Measurements from ENCODE around the gene MAGI2.
A peak's percentile ranks its signal among the peaks of the same experiment; 100 is the strongest.

The MAGI2 gene

GRCh38 chr7:78299088-78299487 is 1154.4 kb downstream of the MAGI2 start:
- TF ChIP-seq ZNF565 (CRISPR knock-in tag; conservative IDR thresholded peaks at IDR 0.05; ENCODE audit: low read depth) (no peak), OSR1 (CRISPR knock-in tag; IDR thresholded peaks at IDR 0.05) (no peak), CREB5 (CRISPR knock-in tag; IDR thresholded peaks at IDR 0.05; ENCODE audit: low read depth) (no peak), CSDC2 (CRISPR knock-in tag; IDR thresholded peaks at IDR 0.05) (no peak), BACH2 (CRISPR knock-in tag; IDR thresholded peaks at IDR 0.05; ENCODE audit: borderline replicate concordance) (no peak), ARNTL (CRISPR knock-in tag; IDR thresholded peaks at IDR 0.05; ENCODE audit: borderline replicate concordance, low read depth) (no peak), ZNF8 (CRISPR knock-in tag; IDR thresholded peaks at IDR 0.05) (no peak), ISL1 (CRISPR knock-in tag; IDR thresholded peaks at IDR 0.05) (no peak; the same call in 1 of the 2 replicates), TOX (CRISPR knock-in tag; IDR thresholded peaks at IDR 0.05; ENCODE audit: borderline replicate concordance) (no peak), TCF4 (CRISPR knock-in tag; IDR thresholded peaks at IDR 0.05; ENCODE audit: borderline replicate concordance) (no peak), ZNF70 (CRISPR knock-in tag; IDR thresholded peaks at IDR 0.05) (no peak), PPARA (CRISPR knock-in tag; IDR thresholded peaks at IDR 0.05; ENCODE audit: borderline replicate concordance) (no peak)
- TF ChIP-seq, protein P1, sequence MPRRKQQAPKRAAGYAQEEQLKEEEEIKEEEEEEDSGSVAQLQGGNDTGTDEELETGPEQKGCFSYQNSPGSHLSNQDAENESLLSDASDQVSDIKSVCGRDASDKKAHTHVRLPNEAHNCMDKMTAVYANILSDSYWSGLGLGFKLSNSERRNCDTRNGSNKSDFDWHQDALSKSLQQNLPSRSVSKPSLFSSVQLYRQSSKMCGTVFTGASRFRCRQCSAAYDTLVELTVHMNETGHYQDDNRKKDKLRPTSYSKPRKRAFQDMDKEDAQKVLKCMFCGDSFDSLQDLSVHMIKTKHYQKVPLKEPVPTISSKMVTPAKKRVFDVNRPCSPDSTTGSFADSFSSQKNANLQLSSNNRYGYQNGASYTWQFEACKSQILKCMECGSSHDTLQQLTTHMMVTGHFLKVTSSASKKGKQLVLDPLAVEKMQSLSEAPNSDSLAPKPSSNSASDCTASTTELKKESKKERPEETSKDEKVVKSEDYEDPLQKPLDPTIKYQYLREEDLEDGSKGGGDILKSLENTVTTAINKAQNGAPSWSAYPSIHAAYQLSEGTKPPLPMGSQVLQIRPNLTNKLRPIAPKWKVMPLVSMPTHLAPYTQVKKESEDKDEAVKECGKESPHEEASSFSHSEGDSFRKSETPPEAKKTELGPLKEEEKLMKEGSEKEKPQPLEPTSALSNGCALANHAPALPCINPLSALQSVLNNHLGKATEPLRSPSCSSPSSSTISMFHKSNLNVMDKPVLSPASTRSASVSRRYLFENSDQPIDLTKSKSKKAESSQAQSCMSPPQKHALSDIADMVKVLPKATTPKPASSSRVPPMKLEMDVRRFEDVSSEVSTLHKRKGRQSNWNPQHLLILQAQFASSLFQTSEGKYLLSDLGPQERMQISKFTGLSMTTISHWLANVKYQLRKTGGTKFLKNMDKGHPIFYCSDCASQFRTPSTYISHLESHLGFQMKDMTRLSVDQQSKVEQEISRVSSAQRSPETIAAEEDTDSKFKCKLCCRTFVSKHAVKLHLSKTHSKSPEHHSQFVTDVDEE (CRISPR knock-in tag; IDR thresholded peaks at IDR 0.05): no peak
- peak; percentile 16; the same call in 2 of the 3 replicates for ATAC-seq

- TF ChIP-seq PATZ1 (CRISPR knock-in tag; IDR thresholded peaks at IDR 0.05; ENCODE audit: borderline replicate concordance) (no peak), TOX (CRISPR knock-in tag; IDR thresholded peaks at IDR 0.05; ENCODE audit: borderline replicate concordance) (no peak), ZC3H10 (CRISPR knock-in tag; IDR thresholded peaks at IDR 0.05) (no peak), PPARA (CRISPR knock-in tag; IDR thresholded peaks at IDR 0.05; ENCODE audit: borderline replicate concordance) (no peak), ZFP3 (CRISPR knock-in tag; IDR thresholded peaks at IDR 0.05) (no peak), RARB (CRISPR knock-in tag; IDR thresholded peaks at IDR 0.05) (no peak), ESRRG (CRISPR knock-in tag; IDR thresholded peaks at IDR 0.05) (no peak), OSR1 (CRISPR knock-in tag; IDR thresholded peaks at IDR 0.05) (no peak), ZNF565 (CRISPR knock-in tag; conservative IDR thresholded peaks at IDR 0.05; ENCODE audit: low read depth) (no peak), CSDC2 (CRISPR knock-in tag; IDR thresholded peaks at IDR 0.05) (no peak), POU6F1 (CRISPR knock-in tag; IDR thresholded peaks at IDR 0.05; ENCODE audit: borderline replicate concordance, low read depth) (no peak), ARNTL (CRISPR knock-in tag; IDR thresholded peaks at IDR 0.05; ENCODE audit: borderline replicate concordance, low read depth) (no peak)
- TF ChIP-seq, protein P1 (CRISPR knock-in tag; IDR thresholded peaks at IDR 0.05): no peak
- ATAC-seq: no peak
These were observed 1156.7 kb downstream of the MAGI2 start for GRCh38 chr7:78296644-78297371.

All from SK-N-SH treated with all-trans-retinoic acid at 6 μM for 48 hours (cell line).